HepG2 (cell line): ENCODE measurements around the gene RNF40. TPM values are rescaled to one million over a fixed set of nuclear protein-coding genes. Genes with fewer than 3 reads are reported as not detected.

Source experiments
- CBX1 ChIP-seq: IDR thresholded peaks from one replicate; pipeline ENCODE4 v1.6.1; 2016; ENCODE audit warnings: antibody characterized with exemption, low read depth
- CSRNP2 ChIP-seq: sonication (generic); formaldehyde crosslinking; conservative IDR thresholded peaks from 2 replicates; pipeline ENCODE4 v1.8.0; 2022; ENCODE audit warnings: low read depth, missing genetic modification reagents
- ETV5 ChIP-seq: IDR thresholded peaks from 2 replicates; pipeline ENCODE4 v1.6.1; 2018; ENCODE audit warnings: missing biosample characterization, missing genetic modification reagents, inconsistent platforms, borderline replicate concordance
- MEF2D ChIP-seq: sonication (generic); formaldehyde crosslinking; IDR thresholded peaks from 2 replicates; pipeline ENCODE4 v1.5.1; 2020; ENCODE audit warnings: mild to moderate bottlenecking, missing genetic modification reagents
- NR2C2 ChIP-seq: sonication (generic); formaldehyde crosslinking; IDR thresholded peaks from 2 replicates; pipeline ENCODE4 v1.4.0; 2020; ENCODE audit warnings: missing genetic modification reagents, mild to moderate bottlenecking, moderate library complexity, borderline replicate concordance
- SPEN ChIP-seq: sonication (generic); formaldehyde crosslinking; IDR thresholded peaks from 2 replicates; pipeline ENCODE4 v1.5.1; 2020; ENCODE audit warnings: low read depth, mild to moderate bottlenecking, missing genetic modification reagents
- TARDBP ChIP-seq: sonication (generic); formaldehyde crosslinking; IDR thresholded peaks from 2 replicates; pipeline ENCODE4 v1.8.0; 2022; ENCODE audit warnings: mild to moderate bottlenecking, missing genetic modification reagents
- ZBED4 ChIP-seq: sonication (generic); formaldehyde crosslinking; IDR thresholded peaks from 2 replicates; pipeline ENCODE4 v1.4.0; 2020; ENCODE audit warnings: missing genetic modification reagents, borderline replicate concordance
- ZBTB38 ChIP-seq: sonication (generic); formaldehyde crosslinking; IDR thresholded peaks from 2 replicates; pipeline ENCODE4 v1.5.1; 2020; ENCODE audit warnings: mild to moderate bottlenecking, missing genetic modification reagents
- ZFP36L2 ChIP-seq: sonication (generic); formaldehyde crosslinking; IDR thresholded peaks from 2 replicates; pipeline ENCODE4 v1.4.0; 2020; ENCODE audit warnings: missing genetic modification reagents
- ZNF230 ChIP-seq: sonication (generic); formaldehyde crosslinking; IDR thresholded peaks from 2 replicates; pipeline ENCODE4 v1.4.0; 2020; ENCODE audit warnings: mild to moderate bottlenecking, missing genetic modification reagents
- ZNF253 ChIP-seq: sonication (generic); formaldehyde crosslinking; IDR thresholded peaks from 2 replicates; pipeline ENCODE4 v1.8.0; 2022; ENCODE audit warnings: mild to moderate bottlenecking, missing genetic modification reagents, borderline replicate concordance
- ZNF329 ChIP-seq: sonication (generic); formaldehyde crosslinking; IDR thresholded peaks from 2 replicates; pipeline ENCODE4 v1.9.0; 2021; ENCODE audit warnings: low read depth, mild to moderate bottlenecking, missing genetic modification reagents
- ZNF549 ChIP-seq: sonication (generic); formaldehyde crosslinking; IDR thresholded peaks from 2 replicates; pipeline ENCODE4 v1.5.0; 2020; ENCODE audit warnings: missing genetic modification reagents
- ZNF576 ChIP-seq: sonication (generic); formaldehyde crosslinking; IDR thresholded peaks from 2 replicates; pipeline ENCODE4 v1.4.0; 2020; ENCODE audit warnings: mild to moderate bottlenecking, missing genetic modification reagents
- ZNF646 ChIP-seq: sonication (generic); formaldehyde crosslinking; IDR thresholded peaks from 2 replicates; pipeline ENCODE4 v1.9.0; 2021; ENCODE audit warnings: mild to moderate bottlenecking, missing genetic modification reagents
- ZSCAN21 ChIP-seq: sonication (generic); formaldehyde crosslinking; IDR thresholded peaks from 2 replicates; pipeline ENCODE4 v1.8.0; 2022; ENCODE audit warnings: mild to moderate bottlenecking, missing genetic modification reagents, moderate library complexity, borderline replicate concordance
- polyA plus RNA-seq, 8 experiments: library from polyadenylated mRNA; depleted of rRNA in 3 of 8; stranded (reverse) in 7 of 8; unstranded in 1 of 8; fragments of >200 nt; fragmentation: Illumina TruSeq in 4 of 8; extraction: Trizol in 4 of 8; gene quantifications; 2 replicates each; pipeline versions ENCODE4 v1.2.1 to v1.2.3, GENCODE V29; 2011 to 2016; ENCODE audit warnings: low read depth in 4 of 8, missing spikeins in 1 of 8, mixed read lengths in 1 of 8; ENCODE audit not compliant: insufficient read depth in 1 of 8
- total RNA-seq, 5 experiments: library from RNA; depleted of rRNA; stranded (reverse); fragments of >200 nt; fragmentation: Illumina TruSeq; extraction: Trizol; gene quantifications; 2 replicates each; pipeline ENCODE4 v1.2.3, GENCODE V29; 2016; ENCODE audit warnings: low read depth in 1 of 5

Gene RNF40
- total and polyA plus RNA-seq, 2 of the 13 experiments (the other 11 are each of a cell fraction or from before 2014, with no cell fraction given) = 84.0 to 85.6 TPM

- peak; percentile 44; the same call in 1 of the 2 replicates for TF ChIP-seq CSRNP2 (CRISPR knock-in tag)
- TF ChIP-seq ZNF549 (CRISPR knock-in tag) = no peak
- peak; percentile 75; the same call in 1 of the 2 replicates for TF ChIP-seq ZBED4
- TF ChIP-seq ZNF576 (CRISPR knock-in tag) = 0 out of 2 replicates have a peak, but pooled peaks have one; percentile 31
- TF ChIP-seq ZSCAN21 (CRISPR knock-in tag) = peak; percentile 86
- peak; percentile 96 for TF ChIP-seq NR2C2 (CRISPR knock-in tag)
- TF ChIP-seq ZNF230 (CRISPR knock-in tag) = no peak; the same call in 1 of the 2 replicates
- TF ChIP-seq ZNF253 (CRISPR knock-in tag) = peak; percentile 50; the same call in 1 of the 2 replicates
- no peak for TF ChIP-seq ZFP36L2 (CRISPR knock-in tag)
- 0 out of 2 replicates have a peak, but pooled peaks have one; percentile 66 for TF ChIP-seq ZNF329 (CRISPR knock-in tag)
- TF ChIP-seq ZBTB38 (CRISPR knock-in tag) = peak; percentile 65
- peak; percentile 62; the same call in 1 of the 2 replicates for TF ChIP-seq MEF2D (CRISPR knock-in tag)
- TF ChIP-seq ZNF646 (CRISPR knock-in tag) = 0 out of 2 replicates have a peak, but pooled peaks have one; percentile 20
- peak; percentile 86 for TF ChIP-seq SPEN (CRISPR knock-in tag)
- peak; percentile 80 for TF ChIP-seq TARDBP (CRISPR knock-in tag)
- TF ChIP-seq CBX1 = peak; percentile 80
- TF ChIP-seq ETV5 (CRISPR knock-in tag) = peak; percentile 89
These were observed 25.0 kb downstream of the RNF40 start, which contains the start of gene ZNF629 (continued) for GRCh38 chr16:30786936-30787612.
